Stimulated activated CD4-positive, alpha-beta T cell treated with anti-CD3 and anti-CD28 coated beads, Interleukin-4, amount 100 ng/mL, for 48 hours (primary cell): ENCODE results near the gene PACS1.
A peak's percentile ranks its signal among the peaks of the same experiment; 100 is the strongest.
"Not testable (repeated sequence)": the region's sequence is repeated elsewhere in the genome, so short reads cannot be mapped to it uniquely, and the experiment has no call there.

Source experiments
- DNase-seq, 2 donors: peaks; one replicate each; pipeline ENCODE4 v3.0.0-alpha.2; 2020; ENCODE audit warnings: low read depth in 2 of 2

Gene PACS1

DNA sequence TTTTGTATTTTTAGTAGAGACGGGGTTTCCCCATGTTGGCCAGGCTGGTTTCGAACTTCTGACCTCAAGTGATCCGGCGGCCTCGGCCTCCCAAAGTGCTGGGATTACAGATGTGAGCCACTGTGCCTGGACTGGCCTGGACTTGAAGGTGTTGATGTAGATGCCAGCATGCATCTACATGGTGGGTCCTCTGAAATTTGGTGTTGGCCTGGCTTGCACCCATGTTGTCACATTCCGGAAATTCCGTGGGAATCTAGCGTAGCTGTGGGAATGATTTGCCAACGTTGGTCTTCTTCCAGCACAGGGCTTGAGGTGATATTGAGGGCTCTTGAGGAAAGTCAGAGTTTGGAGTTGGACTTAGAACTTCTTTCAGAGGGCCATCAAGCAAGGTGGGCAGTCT is 6.5 kb downstream of the PACS1 start:
- no peak for DNase-seq

DNA sequence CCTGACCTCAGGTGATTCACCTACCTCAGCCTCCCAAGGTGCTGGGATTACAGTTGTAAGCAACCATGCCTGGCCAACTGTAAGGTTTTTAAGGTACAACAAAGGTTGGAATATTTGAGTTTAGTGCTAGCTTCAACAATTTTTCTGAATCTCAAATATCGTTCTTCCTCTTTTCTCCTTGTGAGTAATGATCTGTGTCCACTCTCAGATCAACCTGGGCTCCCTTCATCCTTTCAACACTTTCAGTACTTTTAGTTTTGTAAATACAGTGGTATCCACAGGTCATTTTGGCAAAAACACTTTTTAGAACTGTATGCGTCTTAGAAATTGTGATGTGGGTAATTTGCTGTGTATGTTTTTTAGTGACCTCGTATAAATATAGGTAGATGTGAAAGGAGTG is 7.9 kb downstream of the PACS1 start:
- no peak for DNase-seq

DNA sequence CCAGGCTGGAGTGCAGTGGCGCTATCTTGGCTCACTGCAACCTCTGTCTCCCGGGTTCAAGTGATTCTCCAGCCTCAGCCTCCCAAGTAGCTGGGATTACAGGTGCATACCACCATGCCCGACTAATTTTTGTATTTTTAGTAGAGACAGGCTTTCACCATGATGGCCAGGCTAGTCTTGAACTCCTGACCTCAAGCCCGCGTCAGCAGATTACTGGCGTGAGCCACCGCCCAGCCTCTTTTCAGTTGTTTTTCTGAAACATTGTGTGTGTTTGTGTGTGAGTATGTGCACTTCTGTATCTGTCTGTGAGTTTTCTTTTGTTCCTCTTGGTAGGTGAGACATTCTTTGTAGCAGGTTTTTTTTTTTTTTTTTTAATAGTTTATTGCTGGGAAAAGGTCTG is 8.9 kb downstream of the PACS1 start:
- not testable (repeated sequence) for DNase-seq

DNA sequence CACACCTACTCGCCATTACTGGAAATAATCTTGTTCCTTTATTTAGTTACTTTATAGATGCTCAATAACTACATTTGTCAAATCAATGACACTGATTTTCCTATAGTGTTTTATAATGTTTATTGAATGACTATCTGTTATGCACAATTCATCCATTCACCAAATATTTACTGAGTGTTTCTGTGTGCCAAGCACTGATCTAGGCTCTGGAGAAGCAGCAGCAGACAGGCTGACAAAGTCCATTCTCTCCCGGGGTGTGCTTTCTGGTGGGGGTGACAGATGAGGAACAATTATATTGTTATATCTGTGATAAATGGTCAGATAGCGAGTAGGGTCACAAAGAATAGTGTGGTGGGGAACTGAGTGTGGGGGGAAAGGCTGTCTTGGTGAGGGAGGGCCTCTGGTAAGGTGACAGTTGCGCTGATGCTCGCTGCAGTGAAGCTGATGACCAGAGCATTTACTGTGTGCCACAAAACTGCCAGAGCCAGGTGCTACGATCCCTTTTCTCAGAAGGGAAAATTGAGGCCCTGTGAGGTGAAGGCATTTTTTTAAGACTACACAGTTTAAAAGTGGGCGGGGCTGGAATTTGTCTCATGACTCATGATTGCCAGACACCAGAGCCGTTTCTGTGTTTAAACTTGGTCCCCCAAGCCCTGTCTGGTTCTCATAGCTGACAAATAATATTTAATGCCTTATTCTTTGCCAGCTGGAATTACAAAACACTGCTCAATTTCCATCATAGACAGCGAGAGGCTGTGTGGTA is 10.2 kb downstream of the PACS1 start:
- peak; percentile 37 to 55 for DNase-seq

DNA sequence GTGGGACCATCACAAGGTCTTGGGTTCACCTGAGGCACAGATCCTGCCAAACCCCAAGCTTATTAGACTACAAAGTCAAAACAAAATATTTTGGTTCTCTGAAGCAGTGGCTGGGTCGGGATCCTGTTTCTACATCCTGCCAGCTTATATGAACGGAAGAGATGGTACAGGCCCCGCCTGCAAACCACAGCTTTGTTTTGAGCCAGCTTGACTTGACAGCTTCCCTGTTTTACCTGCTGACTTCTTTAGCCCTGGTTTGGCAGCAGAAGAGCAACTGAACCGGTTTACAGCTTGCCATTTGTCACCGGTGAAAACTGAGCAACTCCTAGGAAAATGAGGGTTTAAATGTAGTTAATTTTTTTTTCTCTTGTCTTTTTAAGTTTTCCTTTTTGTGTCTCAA is 11.4 kb downstream of the PACS1 start:
- peak in 1 of 2 donors; percentile 51 for DNase-seq

DNA sequence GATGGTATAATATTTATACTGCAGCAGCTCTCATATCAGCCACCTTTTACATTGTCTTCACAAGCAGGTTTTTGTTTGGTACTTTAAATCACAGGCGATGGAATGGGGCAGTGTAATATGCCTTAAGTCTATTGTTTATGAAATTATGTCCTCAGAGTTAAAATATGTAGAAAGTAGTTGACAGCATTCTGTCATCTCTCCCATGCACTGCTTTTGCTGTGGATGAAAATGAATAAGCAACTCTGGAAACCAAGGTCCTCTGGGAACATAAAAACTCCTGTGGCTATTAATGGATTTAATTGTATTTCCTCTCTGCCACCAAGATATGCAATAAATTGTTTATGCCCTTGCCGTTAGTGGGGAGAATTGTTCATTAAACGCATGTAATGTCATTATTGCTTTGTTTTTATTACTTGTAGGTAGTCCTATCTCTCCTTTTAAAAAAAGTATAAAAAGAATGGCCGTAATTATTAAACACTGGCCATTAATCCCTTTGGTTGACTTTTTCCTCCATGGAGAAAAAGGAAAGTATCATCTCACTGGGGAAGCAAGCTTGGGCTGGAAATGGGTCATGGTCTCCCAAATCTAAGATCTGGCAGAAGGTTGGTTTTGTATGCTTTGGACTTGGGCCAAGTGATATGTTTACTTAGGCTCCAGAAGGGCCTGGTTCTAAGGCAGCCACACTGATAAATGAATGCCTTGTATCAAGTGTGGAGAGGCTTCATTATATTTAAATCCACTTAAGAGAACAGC is 13.1 kb downstream of the PACS1 start:
- no peak for DNase-seq

DNA sequence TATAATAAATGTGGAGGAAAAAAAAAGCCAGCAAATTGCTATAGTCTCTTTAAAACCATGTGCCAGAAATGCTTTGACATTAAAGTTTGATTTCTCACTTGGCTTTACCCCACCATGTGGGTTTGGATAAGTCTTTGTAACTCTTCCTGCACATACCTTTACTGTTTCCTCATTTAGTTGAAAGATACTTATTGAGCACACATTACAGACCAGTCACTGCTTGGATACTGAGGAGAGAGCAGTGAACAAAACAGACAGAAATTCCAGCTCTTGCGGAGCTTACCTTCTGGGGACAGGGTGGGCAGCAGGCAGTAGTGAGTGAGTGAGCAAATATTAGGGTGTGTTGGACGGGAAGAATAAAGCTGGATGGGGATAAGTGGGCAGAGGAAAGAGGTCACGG is 13.7 kb downstream of the PACS1 start:
- DNase-seq, result no peak

DNA sequence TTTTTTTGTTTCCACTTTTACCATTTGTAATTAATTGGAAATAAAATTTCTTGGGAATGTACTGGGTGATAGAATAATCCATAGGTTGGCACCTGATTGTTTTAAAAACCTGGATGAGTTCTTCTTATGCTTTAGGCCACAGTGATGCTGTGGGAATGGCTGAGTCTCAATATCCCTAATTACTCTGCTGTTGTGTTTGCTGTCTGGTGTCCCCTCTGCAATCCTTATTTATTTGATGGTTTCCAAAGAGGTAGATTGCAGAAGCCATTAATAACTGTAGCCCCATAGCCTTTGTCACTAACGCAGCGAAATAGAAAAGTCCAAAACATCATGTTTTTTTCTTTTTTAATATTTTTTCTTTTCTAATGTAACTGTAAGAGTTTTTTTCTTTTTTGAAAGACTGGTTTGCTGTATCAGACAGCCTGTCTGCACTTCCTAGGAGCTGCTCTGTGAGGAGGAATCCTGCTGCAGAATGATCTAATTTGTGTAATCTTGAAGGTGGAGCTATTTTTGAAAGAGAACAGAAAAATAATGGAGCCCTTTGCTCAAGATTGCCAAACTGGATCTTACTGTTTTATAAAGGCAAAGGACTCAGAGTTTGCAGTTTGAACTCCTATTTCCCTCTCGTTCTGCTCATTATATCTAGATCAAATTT is 14.9 kb downstream of the PACS1 start:
- no peak for DNase-seq

DNA sequence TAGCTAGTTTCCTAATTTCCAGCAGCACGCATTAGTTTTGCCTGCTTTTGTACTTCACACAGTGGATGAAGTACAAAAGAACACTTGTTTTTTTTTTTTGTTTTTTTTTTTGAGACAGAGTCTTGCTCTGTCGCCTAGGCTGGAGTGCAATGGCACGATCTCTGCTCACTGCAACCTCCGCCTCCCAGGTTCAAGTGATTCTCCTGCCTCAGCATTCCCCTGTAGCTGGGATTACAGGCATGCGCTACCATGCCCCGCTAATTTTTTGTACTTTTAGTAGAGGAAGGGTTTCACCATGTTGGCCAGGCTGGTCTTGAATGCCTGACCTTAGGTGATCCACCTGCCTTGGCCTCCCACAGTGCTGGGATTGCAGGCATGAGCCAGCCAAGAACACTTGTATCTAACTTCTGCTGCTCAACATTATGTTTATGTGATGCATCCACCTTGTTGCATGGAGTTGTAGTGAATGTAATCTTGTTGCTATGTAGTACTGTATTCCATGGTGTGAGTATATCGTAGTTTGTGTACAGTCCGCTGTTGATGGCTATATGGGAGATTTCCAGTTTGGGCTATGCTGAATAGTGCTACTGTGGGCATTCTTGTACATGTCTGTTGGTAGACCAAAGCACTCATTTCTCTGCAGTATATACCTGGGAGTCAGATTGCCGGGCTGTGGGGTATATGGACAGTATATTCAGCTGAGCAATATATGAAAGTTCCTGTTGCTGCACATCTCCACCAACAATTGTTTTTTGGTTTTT is 17.3 kb downstream of the PACS1 start:
- DNase-seq, result no peak

DNA sequence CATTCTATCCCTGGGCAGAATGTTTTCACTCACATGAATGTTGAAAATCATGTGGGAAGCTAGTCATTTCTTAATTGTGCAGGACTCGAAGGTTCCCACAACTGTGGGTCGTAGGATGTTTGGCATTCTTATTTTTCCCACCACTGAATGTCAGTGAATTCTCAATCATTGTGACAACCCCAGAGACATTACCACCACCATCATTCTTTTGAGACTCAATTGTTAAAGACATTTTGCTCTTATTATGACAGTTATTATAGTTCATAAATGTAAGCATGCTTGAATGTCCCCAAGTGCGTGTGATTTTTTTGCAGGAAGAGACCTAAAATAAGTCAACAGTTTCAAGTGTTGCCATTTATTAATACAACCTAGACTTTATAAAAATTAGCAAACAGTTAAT is 19.0 kb downstream of the PACS1 start:
- no peak for DNase-seq

DNA sequence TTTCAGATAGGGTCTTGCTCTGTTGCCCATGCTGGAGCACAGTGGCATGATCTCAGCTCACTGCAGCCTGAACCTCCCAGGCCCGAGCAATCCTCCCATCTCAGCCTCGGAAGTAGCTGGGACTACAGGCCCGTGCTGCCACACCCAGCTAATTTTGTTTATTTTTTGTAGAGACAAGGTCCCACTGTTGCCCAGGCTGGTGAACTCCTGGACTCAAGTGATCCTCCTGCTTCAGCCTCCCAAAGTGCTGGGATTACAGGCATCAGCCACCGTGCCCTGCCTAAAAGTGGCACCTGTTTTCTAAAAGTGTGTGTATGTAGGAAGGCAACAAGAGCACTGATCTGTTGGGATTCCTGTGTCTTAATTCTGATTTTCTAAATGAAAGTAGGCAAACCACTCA is 20.2 kb downstream of the PACS1 start:
- no peak for DNase-seq

DNA sequence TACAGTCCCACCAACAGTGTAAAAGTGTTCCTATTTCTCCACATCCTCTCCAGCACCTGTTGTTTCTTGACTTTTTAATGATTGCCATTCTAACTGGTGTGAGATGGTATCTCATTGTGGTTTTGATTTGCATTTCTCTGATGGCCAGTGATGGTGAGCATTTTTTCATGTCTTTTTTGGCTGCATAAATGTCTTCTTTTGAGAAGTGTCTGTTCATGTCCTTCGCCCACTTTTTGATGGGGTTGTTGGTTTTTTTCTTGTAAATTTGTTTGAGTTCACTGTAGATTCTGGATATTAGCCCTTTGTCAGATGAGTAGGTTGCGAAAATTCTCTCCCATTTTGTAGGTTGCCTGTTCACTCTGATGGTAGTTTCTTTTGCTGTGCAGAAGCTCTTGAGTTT is 22.1 kb downstream of the PACS1 start:
- not testable (repeated sequence) for DNase-seq

DNA sequence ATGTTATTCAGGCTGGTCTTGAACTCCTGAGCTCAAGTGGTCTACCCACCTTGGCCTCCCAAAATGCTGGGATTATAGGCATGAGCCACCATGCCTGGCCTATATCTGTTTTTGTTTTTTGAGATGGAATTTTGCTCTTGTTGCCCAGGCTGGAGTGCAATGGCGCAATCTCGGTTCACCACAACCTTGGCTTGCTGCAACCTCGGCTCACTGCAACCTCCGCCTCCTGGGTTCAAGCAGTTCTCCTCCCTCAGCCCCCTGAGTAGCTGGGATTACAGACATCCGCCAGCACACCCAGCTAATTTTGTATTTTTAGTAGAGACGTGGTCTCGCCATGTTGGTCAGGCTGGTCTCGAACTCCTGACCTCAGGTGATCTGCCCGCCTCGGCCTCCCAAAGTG is 29.7 kb downstream of the PACS1 start:
- not testable (repeated sequence) for DNase-seq

DNA sequence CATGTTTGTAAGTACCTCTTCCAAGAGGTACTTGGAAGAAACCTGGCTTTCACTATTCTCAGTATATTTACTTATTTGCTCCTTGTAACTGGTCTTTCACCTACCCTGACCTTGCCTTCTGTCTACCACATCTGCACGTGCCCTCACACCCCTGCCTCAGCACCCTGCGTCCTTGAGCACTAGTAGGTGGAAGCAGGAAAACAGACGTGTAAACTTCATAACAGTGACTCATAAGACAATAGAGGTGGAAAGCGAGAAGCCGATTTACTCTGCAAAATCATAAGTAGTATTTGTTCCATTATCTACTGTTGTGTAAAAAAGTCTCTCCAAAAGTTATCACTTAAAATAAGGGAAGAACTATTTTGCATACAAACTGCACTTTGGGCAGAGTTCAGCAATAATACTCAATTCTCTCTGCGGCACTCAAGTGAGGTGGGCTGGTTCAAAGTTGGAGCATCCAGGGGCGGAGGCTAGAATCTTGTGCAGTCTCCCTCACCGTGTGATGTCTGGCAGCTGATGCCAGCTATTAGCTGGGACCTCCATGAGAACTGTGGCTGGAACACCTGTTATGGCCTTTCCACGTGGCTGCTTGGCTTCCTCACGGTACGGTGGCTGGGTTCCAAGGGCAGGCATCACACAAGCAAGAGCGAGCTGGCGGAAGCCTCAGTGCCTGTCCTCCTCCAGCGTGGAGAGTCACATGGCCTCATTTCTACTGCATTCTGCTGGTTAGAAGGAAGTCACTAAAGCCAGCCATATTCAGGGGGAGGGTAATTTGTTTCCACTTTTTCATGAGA is 30.4 kb downstream of the PACS1 start:
- peak; percentile 30 to 54 for DNase-seq

DNA sequence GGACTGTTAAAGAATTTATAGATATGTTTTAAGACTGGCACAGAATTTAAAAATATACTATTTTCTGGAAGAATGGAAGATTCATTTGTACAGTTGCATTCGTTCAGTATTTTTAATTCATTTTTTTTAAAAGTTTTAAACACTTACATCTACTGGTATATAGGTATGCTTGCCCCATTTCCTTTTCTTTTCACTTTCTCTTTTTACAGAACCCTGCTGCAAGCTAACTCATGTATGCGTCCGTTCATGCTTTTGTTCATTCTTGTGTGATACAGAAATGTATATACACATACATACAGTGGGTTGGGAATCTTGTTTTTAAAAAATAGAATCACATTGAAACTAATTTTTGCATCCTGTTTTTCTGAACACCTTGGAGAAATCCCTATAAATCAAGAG is 31.0 kb downstream of the PACS1 start:
- no peak for DNase-seq

DNA sequence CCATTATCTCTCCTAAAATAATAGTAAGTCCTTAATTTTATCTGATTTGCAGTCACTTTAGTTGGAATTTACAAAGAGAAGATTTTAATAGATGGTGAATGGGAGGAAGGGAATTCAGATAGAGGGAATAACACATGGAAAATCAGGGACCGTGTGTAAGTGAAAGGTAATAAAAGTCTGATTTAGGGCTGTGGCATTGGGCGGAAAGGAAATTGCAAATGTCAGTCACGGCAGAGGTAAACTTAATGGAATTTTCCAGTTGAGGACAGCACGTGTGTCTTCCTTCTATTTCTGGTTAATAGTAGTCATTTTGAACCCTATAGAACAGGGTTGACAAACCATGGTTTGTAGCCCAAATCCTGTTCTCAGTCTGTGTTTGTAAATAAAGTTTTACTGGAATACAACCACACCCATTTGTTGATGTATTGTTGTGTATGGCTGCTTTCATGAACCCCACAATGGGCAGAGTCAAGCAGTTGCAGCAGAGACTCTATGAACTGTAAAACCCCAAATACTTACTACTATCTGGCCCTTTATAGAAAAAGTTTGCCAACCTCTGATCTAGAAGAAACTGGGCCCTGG is 34.1 kb downstream of the PACS1 start:
- no peak for DNase-seq

DNA sequence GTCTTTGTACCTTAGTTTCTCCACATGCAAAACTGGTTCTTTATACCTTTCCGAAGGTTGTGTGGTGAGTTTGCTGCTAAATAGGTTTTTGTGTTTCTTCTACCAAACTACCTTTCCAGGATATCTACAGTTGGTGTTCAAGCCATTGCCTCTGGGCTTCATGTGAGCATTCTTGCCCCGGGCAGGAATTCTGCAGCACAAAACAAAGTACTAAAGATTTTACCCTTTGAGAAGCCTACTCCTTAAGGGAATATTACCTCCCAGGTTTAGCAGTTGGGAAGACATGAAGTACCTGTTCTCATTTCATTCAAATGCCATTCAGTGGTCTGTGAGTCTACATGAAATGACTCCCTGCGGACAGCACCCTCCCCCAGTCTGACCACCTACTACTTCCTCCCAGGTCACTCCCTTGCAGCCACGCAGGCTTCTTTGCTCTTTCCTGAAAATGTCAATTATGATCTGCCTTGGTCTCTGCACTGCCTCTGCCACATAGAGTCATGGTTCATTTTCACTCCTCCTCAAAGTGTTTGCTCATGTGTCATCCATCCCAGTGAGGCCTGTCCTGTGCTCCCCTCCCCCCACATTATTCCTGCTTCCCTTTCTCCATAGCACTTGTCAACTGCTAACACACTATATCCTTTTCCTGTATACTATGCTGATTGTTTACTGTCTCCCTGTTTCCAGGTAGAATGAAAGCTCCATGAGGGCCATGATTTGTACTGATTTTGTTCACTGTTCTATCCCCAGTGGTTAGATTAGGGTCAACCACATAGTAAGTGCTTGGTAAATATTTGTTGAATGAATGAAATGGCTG is 36.9 kb downstream of the PACS1 start:
- DNase-seq, result peak in 1 of 2 donors; percentile 20

DNA sequence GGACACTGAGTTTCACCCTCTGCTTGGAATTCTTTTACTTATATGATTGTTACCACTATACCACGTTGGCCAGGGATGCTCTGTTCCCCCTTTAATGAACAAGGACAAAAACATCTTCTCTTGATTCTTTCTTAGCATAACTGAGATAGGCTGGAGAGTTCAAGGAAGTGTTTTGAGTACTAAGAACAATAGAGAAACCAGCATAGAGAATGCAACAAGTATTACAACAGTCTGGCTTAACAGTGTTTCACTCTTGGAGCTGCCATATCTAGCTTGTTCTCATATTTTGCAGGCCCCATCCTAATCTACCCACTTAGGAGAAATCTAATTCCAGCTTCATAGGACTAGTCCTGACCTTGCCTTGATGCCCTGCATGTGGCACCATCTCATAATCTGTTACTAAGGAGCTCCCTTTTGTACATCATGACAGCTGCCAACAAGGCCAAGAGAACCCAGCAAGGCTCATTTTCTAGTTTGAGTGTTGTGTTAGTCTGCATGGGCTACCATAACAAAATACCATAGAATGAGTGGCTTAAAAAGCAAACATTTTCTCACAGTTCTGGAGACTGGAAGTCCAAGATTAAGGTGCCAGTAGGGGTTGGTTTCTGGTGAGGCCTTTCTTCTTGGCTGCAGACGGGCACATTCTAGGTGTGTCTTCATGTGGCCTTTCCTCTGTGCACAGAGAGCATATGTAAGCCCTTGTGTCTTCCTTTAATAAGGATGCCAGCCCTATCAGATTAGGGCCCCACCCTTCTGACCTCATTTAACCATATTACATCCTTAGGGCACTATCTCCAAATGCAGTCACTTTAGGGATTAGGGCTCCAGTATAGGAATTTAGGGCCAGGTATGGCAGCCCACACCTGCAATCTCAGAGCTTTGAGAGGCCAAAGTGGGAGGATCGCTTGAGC is 37.8 kb downstream of the PACS1 start:
- no peak for DNase-seq

DNA sequence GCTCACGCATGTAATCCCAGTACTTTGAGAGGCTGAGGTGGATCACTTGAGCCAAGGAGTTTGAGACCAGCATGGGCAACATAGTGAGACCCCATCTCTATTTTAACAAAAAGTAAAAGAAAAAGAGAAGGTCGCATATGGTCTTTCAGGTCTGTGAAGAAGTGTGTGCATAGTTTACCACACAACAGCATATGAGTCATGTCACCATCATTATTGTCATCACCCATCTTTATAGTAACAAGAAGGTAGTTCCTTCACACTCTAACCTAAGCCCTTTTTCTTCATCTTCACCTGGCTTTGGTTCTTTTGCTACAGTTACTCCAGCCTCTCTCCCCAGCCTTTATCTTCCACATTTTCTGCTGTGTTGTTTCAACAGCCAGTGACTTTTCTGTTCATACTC is 39.2 kb downstream of the PACS1 start:
- no peak for DNase-seq
